Liver (tissue), 3 donors: ENCODE data around the gene ENDOG.

Experiments used
- CTCF ChIP-seq: fragments of 150-350 bp; IDR thresholded peaks from 2 replicates; pipeline ENCODE4 v1.5.1; 2017; ENCODE audit warnings: improper control_type of control experiment, low read depth, low read length; ENCODE audit not compliant: missing input control
- HNF4G ChIP-seq: IDR thresholded peaks from 2 replicates; pipeline ENCODE4 v1.6.1; 2016; ENCODE audit warnings: antibody characterized with exemption
- RAD21 ChIP-seq, 2 donors: IDR thresholded peaks; 2 replicates each; pipeline ENCODE4 v1.6.1; 2016; ENCODE audit warnings: antibody characterized with exemption in 2 of 2, mild to moderate bottlenecking in 2 of 2
- REST ChIP-seq: IDR thresholded peaks from 2 replicates; pipeline ENCODE4 v1.6.1; 2016; ENCODE audit warnings: antibody characterized with exemption, mild to moderate bottlenecking
- YY1 ChIP-seq: IDR thresholded peaks from 2 replicates; pipeline ENCODE4 v1.6.1; 2016; ENCODE audit warnings: antibody characterized with exemption, mild to moderate bottlenecking
- donor health status: healthy.
- donor health status: healthy.

GRCh38 chr9:128870128-128870940 lies 52.0 kb downstream of the ENDOG start:
- TF ChIP-seq CTCF (no peak), HNF4G (no peak), RAD21 (IDR thresholded peaks at IDR 0.05) (no peak), REST (no peak), YY1 (no peak)
